Measurements from ENCODE around the gene NSUN2.

The NSUN2 gene

GRCh38 chr5:6634788-6635430 is 2.1 kb upstream of the NSUN2 start:
- POLR2A ChIA-PET: no interaction called here
- Histone ChIP-seq H3K9me3 (ENCODE audit: control insufficient read depth, insufficient read depth, low read depth, low read length) (no peaks in the 10 kb centered on the region), H3K27ac (ENCODE audit: extremely low read depth, low read depth, low read length) (no peak overlapping the region), H3K4me3 (ENCODE audit: low read depth, low read length) (no peak overlapping the region), H3K36me3 (ENCODE audit: control insufficient read depth in 2 of 2, insufficient read depth in 1 of 2, low read length in 2 of 2) (peaks cover 10 to 19% of the 10 kb centered on the region in 2 experiments), H3K4me1 (ENCODE audit: control insufficient read depth, insufficient read depth, low read length) (peaks cover 7% of the 10 kb centered on the region)
- TF ChIP-seq, protein P1, sequence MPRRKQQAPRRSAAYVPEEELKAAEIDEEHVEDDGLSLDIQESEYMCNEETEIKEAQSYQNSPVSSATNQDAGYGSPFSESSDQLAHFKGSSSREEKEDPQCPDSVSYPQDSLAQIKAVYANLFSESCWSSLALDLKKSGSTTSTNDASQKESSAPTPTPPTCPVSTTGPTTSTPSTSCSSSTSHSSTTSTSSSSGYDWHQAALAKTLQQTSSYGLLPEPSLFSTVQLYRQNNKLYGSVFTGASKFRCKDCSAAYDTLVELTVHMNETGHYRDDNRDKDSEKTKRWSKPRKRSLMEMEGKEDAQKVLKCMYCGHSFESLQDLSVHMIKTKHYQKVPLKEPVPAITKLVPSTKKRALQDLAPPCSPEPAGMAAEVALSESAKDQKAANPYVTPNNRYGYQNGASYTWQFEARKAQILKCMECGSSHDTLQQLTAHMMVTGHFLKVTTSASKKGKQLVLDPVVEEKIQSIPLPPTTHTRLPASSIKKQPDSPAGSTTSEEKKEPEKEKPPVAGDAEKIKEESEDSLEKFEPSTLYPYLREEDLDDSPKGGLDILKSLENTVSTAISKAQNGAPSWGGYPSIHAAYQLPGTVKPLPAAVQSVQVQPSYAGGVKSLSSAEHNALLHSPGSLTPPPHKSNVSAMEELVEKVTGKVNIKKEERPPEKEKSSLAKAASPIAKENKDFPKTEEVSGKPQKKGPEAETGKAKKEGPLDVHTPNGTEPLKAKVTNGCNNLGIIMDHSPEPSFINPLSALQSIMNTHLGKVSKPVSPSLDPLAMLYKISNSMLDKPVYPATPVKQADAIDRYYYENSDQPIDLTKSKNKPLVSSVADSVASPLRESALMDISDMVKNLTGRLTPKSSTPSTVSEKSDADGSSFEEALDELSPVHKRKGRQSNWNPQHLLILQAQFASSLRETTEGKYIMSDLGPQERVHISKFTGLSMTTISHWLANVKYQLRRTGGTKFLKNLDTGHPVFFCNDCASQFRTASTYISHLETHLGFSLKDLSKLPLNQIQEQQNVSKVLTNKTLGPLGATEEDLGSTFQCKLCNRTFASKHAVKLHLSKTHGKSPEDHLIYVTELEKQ (tag by site-specific recombination; IDR thresholded peaks at IDR 0.05; ENCODE audit: borderline replicate concordance): no peak
- TF ChIP-seq ZBTB17 (tag by site-specific recombination; IDR thresholded peaks at IDR 0.05) (no peak), ZNF768 (tag by site-specific recombination; IDR thresholded peaks at IDR 0.05) (peak; percentile 80), ZNF23 (tag by site-specific recombination; IDR thresholded peaks at IDR 0.05; ENCODE audit: borderline replicate concordance) (no peak)
- CTCF ChIA-PET: interaction anchor here (0.6 to 0.7 kb wide), 2 partner anchors 110 to 175 kb away, joined by 3 read pairs; no protein-coding TSS in a partner anchor

DNA sequence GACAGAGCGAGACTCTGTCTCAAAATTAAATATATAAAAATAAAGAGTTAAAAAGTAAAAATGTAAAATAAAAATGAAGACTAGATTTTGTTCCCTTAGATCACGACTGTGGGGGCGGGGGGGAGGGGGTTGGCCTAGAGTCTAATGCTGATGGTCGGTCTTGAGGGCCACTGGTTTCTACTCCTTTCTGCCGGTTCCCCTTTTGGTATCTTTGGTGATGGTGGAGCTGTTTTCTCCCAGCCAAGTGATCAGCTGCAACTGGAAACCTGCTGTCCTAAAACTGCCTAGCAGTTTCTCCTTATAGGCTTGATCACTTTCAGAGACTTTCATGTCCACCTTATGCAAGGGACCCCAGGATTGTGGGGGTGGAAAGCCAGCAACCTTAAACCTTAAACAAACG is 1.5 kb upstream of the NSUN2 start:
- TF ChIP-seq ATF2 (tag by site-specific recombination; IDR thresholded peaks at IDR 0.05; ENCODE audit: low read depth): no peak
- TF ChIP-seq, protein P2, sequence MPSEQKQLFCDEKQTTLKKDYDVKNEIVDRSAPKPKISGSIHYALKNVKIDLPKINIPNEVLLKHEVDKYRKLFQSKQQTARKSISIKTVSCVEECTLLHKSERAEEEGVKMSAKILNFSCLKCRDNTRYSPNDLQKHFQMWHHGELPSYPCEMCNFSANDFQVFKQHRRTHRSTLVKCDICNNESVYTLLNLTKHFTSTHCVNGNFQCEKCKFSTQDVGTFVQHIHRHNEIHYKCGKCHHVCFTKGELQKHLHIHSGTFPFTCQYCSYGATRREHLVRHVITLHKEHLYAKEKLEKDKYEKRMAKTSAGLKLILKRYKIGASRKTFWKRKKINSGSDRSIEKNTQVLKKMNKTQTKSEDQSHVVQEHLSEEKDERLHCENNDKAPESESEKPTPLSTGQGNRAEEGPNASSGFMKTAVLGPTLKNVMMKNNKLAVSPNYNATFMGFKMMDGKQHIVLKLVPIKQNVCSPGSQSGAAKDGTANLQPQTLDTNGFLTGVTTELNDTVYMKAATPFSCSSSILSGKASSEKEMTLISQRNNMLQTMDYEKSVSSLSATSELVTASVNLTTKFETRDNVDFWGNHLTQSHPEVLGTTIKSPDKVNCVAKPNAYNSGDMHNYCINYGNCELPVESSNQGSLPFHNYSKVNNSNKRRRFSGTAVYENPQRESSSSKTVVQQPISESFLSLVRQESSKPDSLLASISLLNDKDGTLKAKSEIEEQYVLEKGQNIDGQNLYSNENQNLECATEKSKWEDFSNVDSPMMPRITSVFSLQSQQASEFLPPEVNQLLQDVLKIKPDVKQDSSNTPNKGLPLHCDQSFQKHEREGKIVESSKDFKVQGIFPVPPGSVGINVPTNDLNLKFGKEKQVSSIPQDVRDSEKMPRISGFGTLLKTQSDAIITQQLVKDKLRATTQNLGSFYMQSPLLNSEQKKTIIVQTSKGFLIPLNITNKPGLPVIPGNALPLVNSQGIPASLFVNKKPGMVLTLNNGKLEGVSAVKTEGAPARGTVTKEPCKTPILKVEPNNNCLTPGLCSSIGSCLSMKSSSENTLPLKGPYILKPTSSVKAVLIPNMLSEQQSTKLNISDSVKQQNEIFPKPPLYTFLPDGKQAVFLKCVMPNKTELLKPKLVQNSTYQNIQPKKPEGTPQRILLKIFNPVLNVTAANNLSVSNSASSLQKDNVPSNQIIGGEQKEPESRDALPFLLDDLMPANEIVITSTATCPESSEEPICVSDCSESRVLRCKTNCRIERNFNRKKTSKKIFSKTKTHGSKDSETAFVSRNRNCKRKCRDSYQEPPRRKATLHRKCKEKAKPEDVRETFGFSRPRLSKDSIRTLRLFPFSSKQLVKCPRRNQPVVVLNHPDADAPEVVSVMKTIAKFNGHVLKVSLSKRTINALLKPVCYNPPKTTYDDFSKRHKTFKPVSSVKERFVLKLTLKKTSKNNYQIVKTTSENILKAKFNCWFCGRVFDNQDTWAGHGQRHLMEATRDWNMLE (tag by site-specific recombination; conservative IDR thresholded peaks at IDR 0.05; ENCODE audit: low read depth): no peak
- no peak for TF ChIP-seq GLI2 (tag by site-specific recombination; IDR thresholded peaks at IDR 0.05; ENCODE audit: borderline replicate concordance, low read depth)
- no peak for TF ChIP-seq OVOL3 (tag by site-specific recombination; IDR thresholded peaks at IDR 0.05)
- TF ChIP-seq ZNF707 (tag by site-specific recombination; IDR thresholded peaks at IDR 0.05): no peak
- TF ChIP-seq SP2 (tag by site-specific recombination; IDR thresholded peaks at IDR 0.05): no peak
- no peak for TF ChIP-seq ZNF221 (tag by site-specific recombination; IDR thresholded peaks at IDR 0.05; ENCODE audit: borderline replicate concordance)
- TF ChIP-seq, protein P3, sequence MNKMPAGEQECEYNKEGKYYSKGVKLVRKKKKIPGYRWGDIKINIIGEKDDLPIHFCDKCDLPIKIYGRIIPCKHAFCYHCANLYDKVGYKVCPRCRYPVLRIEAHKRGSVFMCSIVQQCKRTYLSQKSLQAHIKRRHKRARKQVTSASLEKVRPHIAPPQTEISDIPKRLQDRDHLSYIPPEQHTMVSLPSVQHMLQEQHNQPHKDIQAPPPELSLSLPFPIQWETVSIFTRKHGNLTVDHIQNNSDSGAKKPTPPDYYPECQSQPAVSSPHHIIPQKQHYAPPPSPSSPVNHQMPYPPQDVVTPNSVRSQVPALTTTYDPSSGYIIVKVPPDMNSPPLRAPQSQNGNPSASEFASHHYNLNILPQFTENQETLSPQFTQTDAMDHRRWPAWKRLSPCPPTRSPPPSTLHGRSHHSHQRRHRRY (tag by site-specific recombination; IDR thresholded peaks at IDR 0.05): no peak
- no peak for TF ChIP-seq ZNF747 (tag by site-specific recombination; IDR thresholded peaks at IDR 0.05)
- TF ChIP-seq OSR2 (tag by site-specific recombination; IDR thresholded peaks at IDR 0.05): no peak
- no peak for TF ChIP-seq ZEB2 (tag by site-specific recombination; IDR thresholded peaks at IDR 0.05)
- no peak for TF ChIP-seq IKZF3 (tag by site-specific recombination; IDR thresholded peaks at IDR 0.05)
- Histone ChIP-seq H3K4me3 (ENCODE audit: low read depth, low read length) (peak overlapping the region; percentile 86), H3K9me3 (ENCODE audit: control insufficient read depth, insufficient read depth, low read depth, low read length) (no peaks in the 10 kb centered on the region), H3K36me3 (ENCODE audit: control insufficient read depth in 2 of 2, insufficient read depth in 1 of 2, low read length in 2 of 2) (peaks cover 14 to 25% of the 10 kb centered on the region in 2 experiments), H3K27ac (ENCODE audit: extremely low read depth, low read depth, low read length) (no peak overlapping the region), H3K4me1 (ENCODE audit: control insufficient read depth, insufficient read depth, low read length) (peaks cover 7% of the 10 kb centered on the region)
- ChIA-PET POLR2A (no interaction called here), CTCF (interaction anchor here (0.7 kb wide), 1 partner anchor 111 kb away, joined by 3 read pairs; no protein-coding TSS in a partner anchor)
